Endodermal cell (in vitro differentiated cells): ENCODE data around the gene GNB1L. TPM values are rescaled to one million over a fixed set of nuclear protein-coding genes. Genes with fewer than 3 reads are reported as not detected.

Source experiments
- DNase-seq: peaks from one replicate; pipeline ENCODE4 v3.0.0-alpha.2; 2017
- H3K27ac ChIP-seq: 2 replicates; pipeline ENCODE4 v1.5.1; 2013; ENCODE audit warnings: mild to moderate bottlenecking, low read depth, low read length, moderate library complexity
- H3K27me3 ChIP-seq: 2 replicates; pipeline ENCODE4 v1.6.1; 2013; ENCODE audit warnings: mild to moderate bottlenecking, low read length, moderate library complexity; ENCODE audit not compliant: insufficient read depth, control insufficient read depth, poor library complexity, severe bottlenecking
- H3K36me3 ChIP-seq: 2 replicates; pipeline ENCODE4 v1.7.0; 2013; ENCODE audit warnings: mild to moderate bottlenecking, low read length, moderate library complexity; ENCODE audit not compliant: control insufficient read depth, insufficient read depth
- H3K4me1 ChIP-seq: one replicate; pipeline ENCODE4 v1.7.0; 2013; ENCODE audit warnings: low read length; ENCODE audit not compliant: control insufficient read depth, insufficient read depth
- H3K4me3 ChIP-seq: 2 replicates; pipeline ENCODE4 v1.5.1; 2013; ENCODE audit warnings: mild to moderate bottlenecking, low read length, moderate library complexity
- H3K9ac ChIP-seq: 2 replicates; pipeline ENCODE4 v1.6.1; 2013; ENCODE audit warnings: mild to moderate bottlenecking, low read length, moderate library complexity; ENCODE audit not compliant: poor library complexity, severe bottlenecking; ENCODE audit errors: extremely low read depth
- H3K9me3 ChIP-seq: 2 replicates; pipeline ENCODE4 v1.6.1; 2013; ENCODE audit warnings: mild to moderate bottlenecking, low read length, moderate library complexity; ENCODE audit not compliant: control insufficient read depth
- H3K27ac Mint-ChIP-seq: 2 replicates; pipeline ENCODE4 v1.8.0; 2020; ENCODE audit warnings: mixed read lengths
- H3K27me3 Mint-ChIP-seq: 2 replicates; pipeline ENCODE4 v1.8.0; 2021; ENCODE audit warnings: mild to moderate bottlenecking, mixed read lengths; ENCODE audit not compliant: insufficient read depth
- H3K36me3 Mint-ChIP-seq: 2 replicates; pipeline ENCODE4 v1.8.0; 2020; ENCODE audit warnings: low read depth, mixed read lengths
- H3K4me1 Mint-ChIP-seq: 2 replicates; pipeline ENCODE4 v1.8.0; 2020; ENCODE audit warnings: mixed read lengths
- H3K4me3 Mint-ChIP-seq: 2 replicates; pipeline ENCODE4 v1.8.0; 2020; ENCODE audit warnings: mild to moderate bottlenecking, moderate library complexity, mixed read lengths
- H3K9me3 Mint-ChIP-seq: 2 replicates; pipeline ENCODE4 v1.8.0; 2020; ENCODE audit warnings: mild to moderate bottlenecking, mixed read lengths
- whole genome bisulfite sequencing, 2 experiments: methylation state at CpG; one replicate each; pipeline versions ENCODE4 v1.1.5 to v1.1.7; 2013; ENCODE audit warnings: missing lambda C conversion rate in 2 of 2, mixed read lengths in 1 of 2; ENCODE audit not compliant: insufficient coverage in 1 of 2, insufficient read length in 1 of 2; 5-methylcytosine and 5-hydroxymethylcytosine counted together
- total RNA-seq, 2 donors: library from RNA; stranded (reverse); fragmentation: NEBNext Ultra II Directional in 1 of 2; extraction: Animal tissue kit (Norgen Biotek cat#: 25700) in 1 of 2; gene quantifications; 2 replicates in 1 of 2; 3 replicates in 1 of 2; pipeline ENCODE4 v1.2.1, GENCODE V29; 2021
- TF ChIP-seq, protein P1 (sequence below): fragments of 200-600 bp; sonication (generic); conservative IDR thresholded peaks from 2 replicates; pipeline ENCODE4 v1.5.0; 2021; ENCODE audit warnings: antibody characterized with exemption, mild to moderate bottlenecking

Gene GNB1L
- total RNA-seq, 2 donors from 2014 or later: 9.5 to 12.2 TPM

GRCh38 chr22:19819911-19820879 lies 34.5 kb downstream of the GNB1L start:
- H3K4me1 Mint-ChIP-seq: no peaks in the 10 kb centered on the region
- peak; percentile 37 for DNase-seq
- WGBS, 2 experiments: 91 to 97% methylated on average over 20 to 21 of the region's 21 CpGs

DNA sequence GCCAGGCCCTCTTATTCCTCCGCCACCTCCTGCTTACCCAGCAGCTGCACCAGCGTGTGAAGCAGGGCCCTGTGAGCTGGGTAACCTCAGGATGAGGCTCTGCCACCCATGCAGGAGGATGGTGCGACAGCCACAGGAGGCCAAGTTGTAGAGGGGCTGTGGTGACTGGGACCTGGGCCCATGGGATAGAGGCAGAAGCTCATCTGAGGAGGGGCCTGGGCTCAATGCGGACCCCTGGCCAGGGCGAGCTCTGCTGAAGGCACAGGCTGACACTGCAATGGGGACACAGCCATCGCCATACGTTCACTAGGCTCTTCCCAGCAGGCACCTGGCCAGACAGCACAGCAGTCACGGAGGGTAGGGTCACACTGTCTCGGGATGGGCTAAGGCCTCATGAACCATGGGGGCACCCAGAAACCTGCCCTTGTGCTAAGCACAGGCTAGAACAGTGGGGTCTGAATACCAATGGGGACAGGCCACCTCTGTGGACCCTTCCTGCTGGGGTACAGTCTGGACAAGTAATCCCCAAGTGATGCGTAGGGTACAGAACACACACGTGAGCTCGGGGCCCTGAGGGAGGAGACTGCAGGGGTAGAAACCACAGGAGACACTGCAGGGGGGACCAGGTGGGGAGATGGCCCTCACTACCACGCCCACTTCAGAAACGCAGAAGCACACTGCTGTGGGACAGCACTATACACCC lies 35.3 kb downstream of the GNB1L start:
- Mint-ChIP-seq H3K4me1 (no peaks in the 10 kb centered on the region), H3K9me3 (no peaks in the 10 kb centered on the region), H3K27ac (no peak overlapping the region), H3K27me3 (no peaks in the 10 kb centered on the region), H3K4me3 (no peak overlapping the region), H3K36me3 (no peaks in the 10 kb centered on the region)
- Histone ChIP-seq H3K27ac (no peak overlapping the region), H3K9me3 (no peaks in the 10 kb centered on the region), H3K9ac (no peak overlapping the region), H3K27me3 (no peaks in the 10 kb centered on the region), H3K4me1 (no peaks in the 10 kb centered on the region), H3K4me3 (no peak overlapping the region), H3K36me3 (no peaks in the 10 kb centered on the region)
- 93 to 95% methylated on average over 5 to 14 of the region's 14 CpGs for WGBS, 2 experiments
- peak; percentile 23 for DNase-seq
- TF ChIP-seq, protein P1, sequence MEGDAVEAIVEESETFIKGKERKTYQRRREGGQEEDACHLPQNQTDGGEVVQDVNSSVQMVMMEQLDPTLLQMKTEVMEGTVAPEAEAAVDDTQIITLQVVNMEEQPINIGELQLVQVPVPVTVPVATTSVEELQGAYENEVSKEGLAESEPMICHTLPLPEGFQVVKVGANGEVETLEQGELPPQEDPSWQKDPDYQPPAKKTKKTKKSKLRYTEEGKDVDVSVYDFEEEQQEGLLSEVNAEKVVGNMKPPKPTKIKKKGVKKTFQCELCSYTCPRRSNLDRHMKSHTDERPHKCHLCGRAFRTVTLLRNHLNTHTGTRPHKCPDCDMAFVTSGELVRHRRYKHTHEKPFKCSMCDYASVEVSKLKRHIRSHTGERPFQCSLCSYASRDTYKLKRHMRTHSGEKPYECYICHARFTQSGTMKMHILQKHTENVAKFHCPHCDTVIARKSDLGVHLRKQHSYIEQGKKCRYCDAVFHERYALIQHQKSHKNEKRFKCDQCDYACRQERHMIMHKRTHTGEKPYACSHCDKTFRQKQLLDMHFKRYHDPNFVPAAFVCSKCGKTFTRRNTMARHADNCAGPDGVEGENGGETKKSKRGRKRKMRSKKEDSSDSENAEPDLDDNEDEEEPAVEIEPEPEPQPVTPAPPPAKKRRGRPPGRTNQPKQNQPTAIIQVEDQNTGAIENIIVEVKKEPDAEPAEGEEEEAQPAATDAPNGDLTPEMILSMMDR: no peak

More at GRCh38 chr22:19819911-19820879, 34.5 kb downstream of the GNB1L start:
- Histone ChIP-seq H3K27ac (no peak overlapping the region), H3K9me3 (no peaks in the 10 kb centered on the region), H3K4me3 (no peak overlapping the region), H3K36me3 (no peaks in the 10 kb centered on the region), H3K4me1 (no peaks in the 10 kb centered on the region), H3K9ac (no peak overlapping the region), H3K27me3 (no peaks in the 10 kb centered on the region)
- TF ChIP-seq, protein P1: no peak
- Mint-ChIP-seq H3K36me3 (no peaks in the 10 kb centered on the region), H3K27ac (no peak overlapping the region), H3K27me3 (no peaks in the 10 kb centered on the region), H3K4me3 (no peak overlapping the region), H3K9me3 (no peaks in the 10 kb centered on the region)

DNA sequence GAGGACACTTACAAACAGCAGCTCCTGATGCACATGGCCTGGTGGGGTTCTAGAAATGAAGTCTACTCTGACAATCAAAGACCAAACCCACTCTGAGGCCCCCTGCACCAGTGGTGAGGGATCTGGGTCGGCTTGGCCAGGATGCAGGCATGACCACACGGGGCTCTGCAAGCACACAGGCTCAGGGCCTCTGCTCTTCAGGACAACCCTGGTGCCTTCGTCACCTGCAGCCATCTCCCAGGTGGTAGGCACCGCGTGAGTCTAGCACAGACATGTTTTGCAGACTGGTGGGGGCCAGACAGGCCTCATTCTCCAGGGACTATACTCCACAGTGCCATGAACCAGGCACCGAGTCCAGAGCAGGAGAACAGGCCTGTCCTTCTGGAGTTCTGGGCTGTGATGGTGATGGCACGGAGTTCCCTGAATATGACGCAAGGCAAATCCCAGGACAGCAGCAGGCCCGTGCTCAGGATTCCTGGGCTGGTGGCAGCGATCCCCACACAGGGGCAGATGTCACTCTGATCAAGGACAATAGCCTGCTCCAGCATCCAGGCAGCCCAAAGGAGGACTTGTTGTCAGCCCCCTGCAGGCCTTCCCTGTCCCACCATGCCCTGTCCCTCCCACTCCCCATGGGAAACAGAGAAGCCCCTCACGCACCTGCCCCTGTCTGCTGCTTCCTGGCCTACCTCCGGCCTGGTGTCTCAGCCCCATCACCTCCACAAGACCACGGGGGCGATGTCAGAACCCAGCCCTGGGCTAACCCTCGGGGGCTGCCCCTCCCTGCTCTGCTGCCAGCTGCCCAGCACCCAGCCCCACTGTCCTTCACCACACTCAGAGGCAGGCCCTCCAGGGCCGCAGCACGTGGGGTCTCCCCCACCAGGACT lies 36.1 kb downstream of the GNB1L start:
- no peaks in the 10 kb centered on the region for H3K36me3 Mint-ChIP-seq
- no peaks in the 10 kb centered on the region for H3K9me3 Mint-ChIP-seq
- H3K4me3 Mint-ChIP-seq: no peak overlapping the region
- no peaks in the 10 kb centered on the region for H3K9me3 ChIP-seq
- H3K27me3 ChIP-seq: no peaks in the 10 kb centered on the region
- WGBS, 2 experiments: 95 to 96% methylated on average over 9 to 17 of the region's 17 CpGs
- no peak overlapping the region for H3K9ac ChIP-seq
- peak; percentile 38 for DNase-seq
- no peaks in the 10 kb centered on the region for H3K4me1 Mint-ChIP-seq
- no peak overlapping the region for H3K4me3 ChIP-seq
- TF ChIP-seq, protein P1: peak; percentile 6
- H3K27ac ChIP-seq: no peak overlapping the region
- H3K27ac Mint-ChIP-seq: no peak overlapping the region
- no peaks in the 10 kb centered on the region for H3K36me3 ChIP-seq
- no peaks in the 10 kb centered on the region for H3K4me1 ChIP-seq
- H3K27me3 Mint-ChIP-seq: no peaks in the 10 kb centered on the region
